Testis (tissue), 3 donors: ENCODE data around the gene CDK6. TPM values are rescaled to one million over a fixed set of nuclear protein-coding genes. Genes with fewer than 3 reads are reported as not detected.

ENCODE experiments used
- DNase-seq: peaks from one replicate; pipeline ENCODE4 v3.0.0-alpha.2; 2019
- H3K27ac ChIP-seq, 2 donors: fragments of 200-600 bp; sonication (generic); one replicate each; pipeline ENCODE4 v1.5.1; 2019
- H3K27me3 ChIP-seq: fragments of 200-600 bp; sonication (generic); one replicate; pipeline ENCODE4 v1.5.1; 2019
- H3K36me3 ChIP-seq: fragments of 200-600 bp; sonication (generic); one replicate; pipeline ENCODE4 v1.5.1; 2017; ENCODE audit warnings: low read depth; ENCODE audit errors: missing control alignments
- H3K4me1 ChIP-seq: fragments of 200-600 bp; sonication (generic); one replicate; pipeline ENCODE4 v1.5.1; 2019
- H3K4me3 ChIP-seq, 2 donors: fragments of 200-600 bp; sonication (generic); one replicate each; pipeline ENCODE4 v1.5.1; 2017 to 2019
- H3K9me3 ChIP-seq: fragments of 200-600 bp; sonication (generic); one replicate; pipeline ENCODE4 v1.5.1; 2017
- CTCF ChIP-seq, 3 experiments: fragments of 450-650 bp in 2 of 3; fragments of 200-600 bp in 1 of 3; sonication (generic) in 1 of 3; IDR thresholded peaks; one replicate each; pipeline ENCODE4 v1.5.1; 2016 to 2019; ENCODE audit warnings: antibody characterized with exemption in 3 of 3, mild to moderate bottlenecking in 2 of 3, moderate library complexity in 1 of 3
- POLR2A ChIP-seq: fragments of 450-650 bp; IDR thresholded peaks from one replicate; pipeline ENCODE4 v1.6.1; 2017; ENCODE audit warnings: antibody characterized with exemption, mild to moderate bottlenecking, moderate library complexity
- WGBS, 2 donors: methylation state at CpG; one replicate each; pipeline ENCODE4 v1.1.5; 2018; 5-methylcytosine and 5-hydroxymethylcytosine counted together
- intact Hi-C: fragments of 100-400 bp; cut with DNase I; formaldehyde crosslinking; loops from one replicate; pipeline ENCODE4 v1.15.1; 2023; ENCODE audit warnings: low total_unique reads
- polyA plus RNA-seq: library from polyadenylated mRNA; stranded (reverse); fragments of 350-450 nt; fragmentation: Illumina TruSeq; extraction: RNeasy Lipid Tissue Mini Kit (QIAGEN cat#74804); gene quantifications from one replicate; pipeline ENCODE4 v1.2.3, GENCODE V29; 2014; ENCODE audit warnings: low read depth, low replicate concordance; ENCODE audit not compliant: insufficient read depth
- total RNA-seq, 2 donors: library from RNA; depleted of rRNA; stranded (reverse); fragments of >200 nt; gene quantifications; one replicate each; pipeline ENCODE4 v1.2.3, GENCODE V29; 2016

CDK6 gene
- total and polyA plus RNA-seq, 3 donors from 2014 or later: 21.1 to 31.6 (median 22.8) TPM

GRCh38 chr7:92708111-92709042, 128.0 kb downstream of the CDK6 start:
- Histone ChIP-seq H3K4me1 (no peaks in the 10 kb centered on the region), H3K36me3 (no peaks in the 10 kb centered on the region), H3K27me3 (no peaks in the 10 kb centered on the region), H3K9me3 (no peaks in the 10 kb centered on the region), H3K4me3 (no peak overlapping the region), H3K27ac (no peak overlapping the region)
- WGBS, 2 donors: 88 to 90% methylated on average over 5 of the region's 5 CpGs
- intact Hi-C loops: no loop called here
- no peak for TF ChIP-seq POLR2A
- no peak for TF ChIP-seq CTCF (IDR thresholded peaks at IDR 0.05)
- no peak for DNase-seq

GRCh38 chr7:92707435-92707834, 128.9 kb downstream of the CDK6 start:
- H3K4me1 ChIP-seq: no peaks in the 10 kb centered on the region
- H3K4me3 ChIP-seq: no peak overlapping the region
- H3K27me3 ChIP-seq: no peaks in the 10 kb centered on the region
- no peaks in the 10 kb centered on the region for H3K9me3 ChIP-seq
- DNase-seq: no peak
- no peak for TF ChIP-seq CTCF (IDR thresholded peaks at IDR 0.05)
- no peak for TF ChIP-seq POLR2A
- WGBS, 2 donors: 63 to 72% methylated on average over 3 of the region's 3 CpGs
- intact Hi-C loops: no loop called here
- no peak overlapping the region for H3K27ac ChIP-seq
- H3K36me3 ChIP-seq: no peaks in the 10 kb centered on the region

GRCh38 chr7:92706563-92706962, 129.8 kb downstream of the CDK6 start:
- no peak overlapping the region for H3K27ac ChIP-seq

GRCh38 chr7:92705831-92706230, 130.5 kb downstream of the CDK6 start:
- Histone ChIP-seq H3K9me3 (no peaks in the 10 kb centered on the region), H3K27me3 (no peaks in the 10 kb centered on the region), H3K4me1 (no peaks in the 10 kb centered on the region), H3K27ac (no peak overlapping the region), H3K4me3 (no peak overlapping the region), H3K36me3 (no peaks in the 10 kb centered on the region)
- TF ChIP-seq CTCF (IDR thresholded peaks at IDR 0.05): no peak
- no peak for TF ChIP-seq POLR2A
- 97 to 100% methylated on average over 1 of the region's 1 CpG for WGBS, 2 donors
- intact Hi-C loops: no loop called here
- DNase-seq: no peak

More at GRCh38 chr7:92706563-92706962, 129.8 kb downstream of the CDK6 start:
- Histone ChIP-seq H3K4me1 (no peaks in the 10 kb centered on the region), H3K4me3 (no peak overlapping the region), H3K27me3 (no peaks in the 10 kb centered on the region), H3K9me3 (no peaks in the 10 kb centered on the region), H3K36me3 (no peaks in the 10 kb centered on the region)
- TF ChIP-seq POLR2A (no peak), CTCF (IDR thresholded peaks at IDR 0.05) (no peak)
- DNase-seq: no peak
- WGBS, 2 donors: 69% methylated on average over 2 of the region's 2 CpGs
- intact Hi-C loops: no loop called here
